D341Med (cell line): Measurements from ENCODE around the gene GNS.

Experiments
- DNase-seq: peaks from one replicate; pipeline ENCODE4 v3.0.0; 2012; ENCODE audit warnings: low spot score

GNS gene

GRCh38 chr12:64673490-64674169, 85.6 kb downstream of the GNS start:
- no peak for DNase-seq

DNA sequence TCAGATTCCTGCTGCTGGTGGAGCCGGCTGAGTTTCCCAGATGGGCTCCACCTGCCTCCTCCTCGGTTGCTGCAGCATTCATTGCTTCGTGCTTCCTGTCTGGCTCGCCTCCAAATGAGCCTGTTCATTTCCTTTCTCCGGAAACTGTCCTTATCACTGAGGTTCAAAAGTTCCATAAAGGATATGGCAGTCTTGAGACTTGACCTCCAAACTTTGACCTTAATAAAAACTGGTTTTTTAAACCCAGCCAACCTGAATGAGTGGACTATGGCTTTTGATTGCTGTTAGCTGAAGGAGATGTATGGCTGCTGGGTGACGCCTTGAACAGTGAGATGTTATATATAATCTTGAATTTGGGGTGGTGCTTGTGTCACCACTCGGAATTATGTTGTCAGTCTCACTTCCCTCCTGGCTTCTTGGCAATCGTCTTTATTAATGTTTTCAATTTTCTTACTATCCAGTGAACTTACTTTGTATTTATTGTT, 86.2 kb downstream of the GNS start:
- no peak for DNase-seq

DNA sequence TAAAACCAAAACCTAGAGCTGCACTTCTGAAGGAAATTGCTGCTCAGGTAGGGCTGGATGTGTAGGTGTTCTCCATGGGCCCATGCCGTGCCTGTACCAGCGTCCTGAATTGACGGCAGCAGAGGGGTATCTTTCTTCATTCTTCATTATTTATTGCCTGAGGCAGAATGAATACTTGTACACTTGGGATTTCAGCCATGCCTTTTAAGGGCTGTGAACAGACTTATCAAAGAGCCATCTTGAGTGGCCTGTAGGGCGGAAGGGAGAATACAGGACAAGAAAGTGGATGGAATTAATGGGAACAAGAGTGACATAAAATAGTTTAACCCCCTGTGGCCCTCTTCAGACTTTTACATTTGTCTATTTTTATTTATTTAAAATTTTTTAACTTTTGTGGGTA, 87.5 kb downstream of the GNS start:
- no peak for DNase-seq

DNA sequence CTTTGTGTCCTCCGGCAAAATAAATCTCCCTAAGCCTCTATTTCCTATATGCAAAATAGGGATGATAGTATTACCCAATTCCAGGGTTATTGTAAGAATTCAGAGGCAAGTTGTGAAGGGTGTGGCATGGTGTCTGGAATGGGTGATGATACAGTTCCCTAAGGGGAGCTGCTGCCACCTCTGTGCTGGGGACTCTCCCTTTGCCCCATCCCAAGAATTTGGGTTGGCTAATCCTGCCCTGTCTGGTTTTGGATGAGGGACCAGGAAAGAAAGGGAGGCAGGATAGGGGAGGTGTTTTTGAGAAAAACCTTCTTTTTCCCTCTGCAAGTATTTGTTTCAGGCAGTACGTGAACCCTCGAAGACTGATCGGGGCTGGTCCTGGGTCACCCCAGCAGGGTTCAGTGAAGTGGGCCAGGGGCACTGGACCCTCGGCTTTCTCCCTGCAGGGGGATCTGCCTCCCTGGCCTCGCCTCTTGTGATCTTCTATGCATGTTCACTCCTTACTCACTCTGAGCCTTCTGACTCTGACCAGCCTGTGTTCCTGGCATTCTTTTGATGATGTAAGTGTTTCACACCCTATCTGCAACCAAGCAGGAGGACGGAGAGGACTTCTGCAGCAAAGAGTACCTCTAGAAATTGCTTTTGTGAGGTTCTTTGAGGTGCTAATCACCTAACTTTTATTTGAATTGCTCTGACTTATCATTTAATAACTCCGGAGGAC, 88.1 kb downstream of the GNS start:
- no peak for DNase-seq

- DNase-seq, result no peak
Measured at GRCh38 chr12:64670019-64670418, 89.2 kb downstream of the GNS start.

DNA sequence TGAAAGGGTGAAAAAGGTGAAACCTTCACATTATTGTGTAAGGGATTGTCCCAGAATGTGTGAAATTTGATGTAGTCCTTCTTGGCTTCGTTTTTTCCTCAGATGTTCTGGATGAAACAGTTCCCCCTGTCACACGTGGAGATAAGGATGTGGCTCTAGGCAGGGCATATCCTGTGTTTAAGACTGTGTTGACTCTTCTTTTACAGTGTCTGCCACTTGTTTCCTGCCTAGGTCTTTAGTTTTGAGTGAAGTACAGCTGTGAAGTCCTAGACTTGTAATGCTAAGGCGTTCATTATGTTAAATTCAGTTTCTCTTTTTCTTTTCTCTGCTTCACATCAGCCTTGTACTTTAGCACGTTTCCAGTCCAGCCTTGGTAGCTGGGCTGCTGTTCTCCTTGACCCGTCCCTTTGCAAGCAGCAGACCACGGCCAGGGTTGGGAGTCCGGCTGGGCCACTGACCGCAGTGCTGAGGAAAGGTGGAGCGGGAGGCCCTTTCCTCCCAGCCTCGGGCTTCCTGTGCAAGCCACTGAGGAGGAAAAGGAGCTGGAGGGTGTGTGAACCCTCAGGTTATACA, 89.8 kb downstream of the GNS start:
- DNase-seq, result no peak

DNA sequence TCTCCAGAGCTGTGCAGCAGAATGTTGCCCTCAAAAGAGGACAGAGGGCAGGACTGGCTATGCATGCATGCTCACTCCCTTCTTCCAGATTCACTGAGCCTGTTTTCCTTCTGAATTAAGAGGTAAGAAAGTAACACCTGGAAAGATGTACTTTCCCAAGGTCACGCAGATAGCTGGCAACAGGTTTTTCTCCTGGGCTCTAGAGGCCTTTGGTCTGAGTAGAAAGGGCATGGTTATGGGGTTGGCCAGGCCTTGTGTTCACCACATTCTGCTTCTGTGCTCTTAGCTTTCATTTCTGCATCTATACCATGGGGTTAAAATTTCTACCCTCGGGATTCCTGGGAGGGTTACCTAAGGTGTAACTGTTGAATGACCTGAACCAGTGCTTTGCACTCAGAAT, 91.4 kb downstream of the GNS start:
- DNase-seq, result no peak

DNA sequence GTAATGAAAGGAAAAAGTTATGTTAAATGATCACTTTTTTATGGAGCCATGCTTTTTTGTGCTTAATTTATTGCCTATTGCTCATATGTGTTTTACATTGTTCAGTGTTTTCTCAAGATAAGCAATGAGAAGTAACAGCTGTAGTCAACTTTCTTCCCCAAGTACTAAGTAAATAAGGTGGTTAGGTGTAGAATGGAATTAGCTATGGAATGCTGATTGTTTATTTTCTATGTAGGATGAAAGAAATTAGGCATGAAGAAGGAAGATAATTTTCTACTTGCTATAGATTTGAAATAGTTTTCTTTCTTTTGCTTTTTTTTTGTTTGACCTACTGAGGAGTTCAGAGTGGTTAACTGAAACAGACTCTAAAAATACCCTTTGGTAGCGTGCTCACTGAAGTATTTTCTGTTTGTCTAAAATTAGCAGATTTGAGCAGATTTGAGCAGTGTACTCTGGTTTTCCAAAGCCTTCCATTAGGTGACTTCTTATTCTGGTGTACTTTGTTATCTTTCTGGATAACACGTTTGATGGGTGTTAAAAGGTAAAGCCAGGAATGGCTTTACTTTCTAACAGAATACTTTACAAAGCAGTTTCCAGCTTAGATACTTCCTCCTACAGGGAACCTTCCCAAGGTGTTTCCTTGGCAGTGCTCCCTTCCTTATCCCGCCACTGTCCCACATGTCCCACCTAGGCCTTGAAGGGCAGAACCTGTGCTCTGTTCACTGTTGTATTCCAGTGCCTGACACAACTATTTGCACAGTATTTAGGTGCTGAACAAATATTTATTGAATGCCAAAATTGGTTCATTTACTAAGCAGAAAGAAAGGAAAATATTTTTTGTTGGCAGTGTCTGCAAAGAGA, 92.9 kb downstream of the GNS start:
- DNase-seq, result no peak

GRCh38 chr12:64665514-64665913, 93.7 kb downstream of the GNS start:
- no peak for DNase-seq
